ENCODE data around the gene DPP6. TPM values are rescaled to one million over a fixed set of nuclear protein-coding genes. Genes with fewer than 3 reads are reported as not detected.

The DPP6 gene
- polyA plus RNA-seq, 1 of the 3 experiments (the other 2 are of a cell fraction): not detected

- no peak for DNase-seq
- WGBS (ENCODE audit: low lambda C conversion rate): 54% methylated on average over 7 of the region's 7 CpGs
These were observed 832.2 kb downstream of the DPP6 start for GRCh38 chr7:154884348-154884920.

GRCh38 chr7:154886591-154886990, 834.4 kb downstream of the DPP6 start:
- H3K4me1 ChIP-seq (ENCODE audit: control insufficient read depth in 1 of 2, insufficient read depth in 2 of 2, low read depth in 1 of 2, low read length in 1 of 2): no peaks in the 10 kb centered on the region
- TF ChIP-seq EP300 (IDR thresholded peaks at IDR 0.05; ENCODE audit: borderline replicate concordance in 1 of 2, low read depth in 1 of 2, low read length in 1 of 2): no peak
- TF ChIP-seq GABPA (IDR thresholded peaks at IDR 0.05; ENCODE audit: low read depth): no peak
- TF ChIP-seq MXI1 (IDR thresholded peaks at IDR 0.05; ENCODE audit: low read depth, low read length): no peak
- no peak for TF ChIP-seq RAD21 (IDR thresholded peaks at IDR 0.05; ENCODE audit: low read length)
- TF ChIP-seq GATA2 (CRISPR knock-in tag; IDR thresholded peaks at IDR 0.05): no peak
- TF ChIP-seq NRF1 (IDR thresholded peaks at IDR 0.05; ENCODE audit: low read depth, low read length): no peak
- no peak for TF ChIP-seq SMC3 (IDR thresholded peaks at IDR 0.05; ENCODE audit: low read depth, low read length)
- no peak for TF ChIP-seq TEAD4 (IDR thresholded peaks at IDR 0.05; ENCODE audit: borderline replicate concordance, insufficient read depth)
- TF ChIP-seq PBX3 (IDR thresholded peaks at IDR 0.05): no peak
- no peak for TF ChIP-seq RCOR1 (IDR thresholded peaks at IDR 0.05; ENCODE audit: low read length)
- TF ChIP-seq SIN3A (IDR thresholded peaks at IDR 0.05; ENCODE audit: borderline replicate concordance, low read depth, low read length): no peak
- TF ChIP-seq ELF1 (IDR thresholded peaks at IDR 0.05): no peak
- TF ChIP-seq USF1 (IDR thresholded peaks at IDR 0.05; ENCODE audit: borderline replicate concordance, low read depth): no peak
- no peak for TF ChIP-seq FOXM1 (IDR thresholded peaks at IDR 0.05; ENCODE audit: low read depth)
- CTCF ChIA-PET: interaction anchor here (2.0 kb wide), 1 partner anchor 27 kb away, joined by 7 read pairs; no protein-coding TSS in a partner anchor
- 0 out of 2 replicates have a peak, but pooled peaks cover 8% of the 10 kb centered on the region for H3K9me3 ChIP-seq
- POLR2A ChIA-PET: no interaction called here
- no peak for DNase-seq
- H4K20me1 ChIP-seq (ENCODE audit: insufficient read depth): no peaks in the 10 kb centered on the region
- H2AFZ ChIP-seq (ENCODE audit: low read depth): no peak overlapping the region
- H3K4me3 ChIP-seq (ENCODE audit: low read depth in 2 of 2, low read length in 1 of 2): no peak overlapping the region
- H3K9me2 ChIP-seq: no peaks in the 10 kb centered on the region
- WGBS (ENCODE audit: low lambda C conversion rate): 17% methylated on average over 8 of the region's 9 CpGs
- no peak overlapping the region for H3K27ac ChIP-seq (ENCODE audit: low read depth in 2 of 2, low read length in 1 of 2)
- no peaks in the 10 kb centered on the region for H3K36me3 ChIP-seq (replicated peaks in 1 of 2; ENCODE audit: control insufficient read depth in 1 of 2, insufficient read depth in 2 of 2, low read length in 1 of 2)
- H3K79me2 ChIP-seq (ENCODE audit: insufficient read depth): no peaks in the 10 kb centered on the region
- H3K4me2 ChIP-seq: no peak overlapping the region
- peaks cover 15% of the 10 kb centered on the region for H3F3A ChIP-seq (replicated peaks; ENCODE audit: insufficient read depth)
- no peaks in the 10 kb centered on the region for H3K27me3 ChIP-seq (ENCODE audit: insufficient read depth)
- H3K9ac ChIP-seq: no peak overlapping the region

More at GRCh38 chr7:154884348-154884920, 832.2 kb downstream of the DPP6 start:
- no peak overlapping the region for H3K9ac ChIP-seq
- ChIA-PET CTCF (no interaction called here), POLR2A (no interaction called here)
- H3F3A ChIP-seq (replicated peaks; ENCODE audit: insufficient read depth): peaks cover 15% of the 10 kb centered on the region
- no peaks in the 10 kb centered on the region for H3K27me3 ChIP-seq (ENCODE audit: insufficient read depth)
- no peaks in the 10 kb centered on the region for H3K79me2 ChIP-seq (ENCODE audit: insufficient read depth)
- H3K4me2 ChIP-seq: no peak overlapping the region
- no peak overlapping the region for H3K4me3 ChIP-seq (ENCODE audit: low read depth in 2 of 2, low read length in 1 of 2)
- no peak overlapping the region for H2AFZ ChIP-seq (ENCODE audit: low read depth)
- 0 out of 2 replicates have a peak, but pooled peaks cover 8% of the 10 kb centered on the region for H3K9me3 ChIP-seq
- no peaks in the 10 kb centered on the region for H4K20me1 ChIP-seq (ENCODE audit: insufficient read depth)
- no peak for TF ChIP-seq GATA2 (CRISPR knock-in tag; IDR thresholded peaks at IDR 0.05)
- no peak for TF ChIP-seq REST (IDR thresholded peaks at IDR 0.05; ENCODE audit: low read depth, low read length)
- no peak for TF ChIP-seq FOSL2 (IDR thresholded peaks at IDR 0.05; ENCODE audit: borderline replicate concordance, low read depth)
- TF ChIP-seq EP300 (IDR thresholded peaks at IDR 0.05; ENCODE audit: borderline replicate concordance in 1 of 2, low read depth in 1 of 2, low read length in 1 of 2): no peak
- H3K27ac ChIP-seq (ENCODE audit: low read depth in 2 of 2, low read length in 1 of 2): no peak overlapping the region
- no peaks in the 10 kb centered on the region for H3K9me2 ChIP-seq
- no peaks in the 10 kb centered on the region for H3K36me3 ChIP-seq (replicated peaks in 1 of 2; ENCODE audit: control insufficient read depth in 1 of 2, insufficient read depth in 2 of 2, low read length in 1 of 2)
- no peaks in the 10 kb centered on the region for H3K4me1 ChIP-seq (ENCODE audit: control insufficient read depth in 1 of 2, insufficient read depth in 2 of 2, low read depth in 1 of 2, low read length in 1 of 2)
